Right lobe of liver (tissue), 4 donors: Measurements from ENCODE around the gene PRKCA.

Source experiments
- CTCF ChIP-seq, 4 donors: fragments of 200-600 bp in 3 of 4; fragments of 450-650 bp in 1 of 4; IDR thresholded peaks; one replicate each; pipeline versions ENCODE4 v1.5.1 to v1.8.0; 2016 to 2022; ENCODE audit warnings: antibody characterized with exemption in 4 of 4, mild to moderate bottlenecking in 2 of 4
- POLR2A ChIP-seq: fragments of 450-650 bp; IDR thresholded peaks from one replicate; pipeline ENCODE4 v1.6.1; 2017; ENCODE audit warnings: antibody characterized with exemption, mild to moderate bottlenecking
- donor health status: DM: no; HTN: no; CAD: no.
- donor health status: DM: no; HTN: no; CAD: no.
- donor health status: DM: no; HTN: yes; CAD: no.

GRCh38 chr17:66281661-66282369 is 20.6 kb upstream of the PRKCA start:
- TF ChIP-seq CTCF (IDR thresholded peaks at IDR 0.05): no peak
- TF ChIP-seq POLR2A: no peak
